GM13976 (cell line): ENCODE data around the gene AK8.

Experiments used
- DNase-seq: peaks from one replicate; pipeline ENCODE4 v3.0.0; 2012; ENCODE audit warnings: low spot score
- in situ Hi-C: fragments of 300-500 bp; cut with MboI; formaldehyde crosslinking; loops from one replicate; pipeline ENCODE4 v1.12.0; 2022; ENCODE audit warnings: low sequenced_read_pairs, mixed read lengths, inconsistent platforms; ENCODE audit not compliant: unreplicated experiment
- TF ChIP-seq, protein P1 (sequence below): IDR thresholded peaks from 2 replicates; pipeline ENCODE4 v1.5.1; 2012; ENCODE audit warnings: borderline replicate concordance, mild to moderate bottlenecking; ENCODE audit not compliant: insufficient read depth; ENCODE audit errors: extremely low read depth, missing control alignments, control extremely low read depth

AK8 gene

DNA sequence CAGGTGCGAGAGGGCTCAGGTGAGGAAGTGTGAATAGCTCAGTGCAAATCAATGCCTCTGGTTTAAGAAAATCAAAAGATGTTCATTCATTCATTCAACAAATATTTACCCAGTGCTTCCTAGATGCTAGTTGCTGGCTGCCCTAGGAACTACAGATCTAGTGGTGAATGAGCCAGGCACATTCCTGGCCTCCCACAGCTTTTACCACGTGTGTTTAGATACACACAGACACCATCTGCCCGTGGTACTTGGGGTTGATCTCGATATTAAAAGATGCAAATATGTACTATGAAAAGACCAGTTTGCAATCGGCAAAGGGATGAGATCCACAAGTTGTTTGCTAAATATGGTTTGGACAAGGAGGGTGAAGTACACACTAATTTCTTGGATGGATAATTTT lies 129.6 kb downstream of the AK8 start:
- in situ Hi-C loops = no loop called here
- TF ChIP-seq, protein P1, sequence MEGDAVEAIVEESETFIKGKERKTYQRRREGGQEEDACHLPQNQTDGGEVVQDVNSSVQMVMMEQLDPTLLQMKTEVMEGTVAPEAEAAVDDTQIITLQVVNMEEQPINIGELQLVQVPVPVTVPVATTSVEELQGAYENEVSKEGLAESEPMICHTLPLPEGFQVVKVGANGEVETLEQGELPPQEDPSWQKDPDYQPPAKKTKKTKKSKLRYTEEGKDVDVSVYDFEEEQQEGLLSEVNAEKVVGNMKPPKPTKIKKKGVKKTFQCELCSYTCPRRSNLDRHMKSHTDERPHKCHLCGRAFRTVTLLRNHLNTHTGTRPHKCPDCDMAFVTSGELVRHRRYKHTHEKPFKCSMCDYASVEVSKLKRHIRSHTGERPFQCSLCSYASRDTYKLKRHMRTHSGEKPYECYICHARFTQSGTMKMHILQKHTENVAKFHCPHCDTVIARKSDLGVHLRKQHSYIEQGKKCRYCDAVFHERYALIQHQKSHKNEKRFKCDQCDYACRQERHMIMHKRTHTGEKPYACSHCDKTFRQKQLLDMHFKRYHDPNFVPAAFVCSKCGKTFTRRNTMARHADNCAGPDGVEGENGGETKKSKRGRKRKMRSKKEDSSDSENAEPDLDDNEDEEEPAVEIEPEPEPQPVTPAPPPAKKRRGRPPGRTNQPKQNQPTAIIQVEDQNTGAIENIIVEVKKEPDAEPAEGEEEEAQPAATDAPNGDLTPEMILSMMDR = no peak
- DNase-seq = no peak

DNA sequence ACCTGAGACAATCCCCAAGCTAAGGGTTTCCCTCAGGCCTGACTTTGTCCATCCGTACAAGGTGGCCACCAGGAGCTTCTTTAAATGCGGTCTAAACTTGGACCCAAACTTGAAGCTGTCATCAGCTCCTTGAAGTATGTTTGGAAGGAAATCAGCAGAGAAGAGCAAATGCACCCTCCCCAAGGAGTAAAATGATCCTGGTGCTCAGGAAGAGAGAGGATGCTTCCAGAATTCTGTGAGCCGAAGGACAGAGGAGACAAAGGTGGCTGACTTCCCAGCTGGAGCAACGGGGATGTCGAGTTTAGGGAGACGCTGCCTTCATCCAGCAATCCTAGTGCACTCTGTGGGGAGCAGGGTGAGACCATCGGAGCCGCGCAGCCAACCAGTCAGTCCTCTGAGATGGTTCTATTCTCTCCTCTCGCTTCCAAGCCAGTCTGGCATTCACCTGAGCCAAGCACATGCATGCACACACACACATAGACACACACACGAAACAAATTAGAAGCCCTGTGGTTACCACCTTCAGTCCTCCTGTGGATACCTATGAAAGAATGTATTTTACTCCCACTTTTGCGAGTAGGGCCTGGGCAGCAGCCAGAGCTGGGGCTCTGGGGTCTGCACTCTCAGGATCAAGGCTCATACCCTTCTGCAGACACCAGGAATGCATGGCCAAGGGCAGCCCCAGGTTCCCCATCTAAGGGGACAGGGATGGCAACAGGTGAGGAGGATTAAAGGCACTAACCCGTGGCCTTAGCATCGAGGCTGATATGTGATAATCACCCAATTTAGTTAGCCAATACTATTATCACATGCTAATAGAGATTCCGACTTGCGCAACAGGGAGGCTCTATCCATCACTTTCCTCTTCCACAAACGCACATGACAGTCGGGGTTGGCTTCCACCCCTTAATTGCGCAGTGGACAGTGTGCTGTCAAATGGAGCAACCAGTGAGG lies 132.1 kb downstream of the AK8 start:
- TF ChIP-seq, protein P1 = no peak
- in situ Hi-C loops = no loop called here
- no peak for DNase-seq

DNA sequence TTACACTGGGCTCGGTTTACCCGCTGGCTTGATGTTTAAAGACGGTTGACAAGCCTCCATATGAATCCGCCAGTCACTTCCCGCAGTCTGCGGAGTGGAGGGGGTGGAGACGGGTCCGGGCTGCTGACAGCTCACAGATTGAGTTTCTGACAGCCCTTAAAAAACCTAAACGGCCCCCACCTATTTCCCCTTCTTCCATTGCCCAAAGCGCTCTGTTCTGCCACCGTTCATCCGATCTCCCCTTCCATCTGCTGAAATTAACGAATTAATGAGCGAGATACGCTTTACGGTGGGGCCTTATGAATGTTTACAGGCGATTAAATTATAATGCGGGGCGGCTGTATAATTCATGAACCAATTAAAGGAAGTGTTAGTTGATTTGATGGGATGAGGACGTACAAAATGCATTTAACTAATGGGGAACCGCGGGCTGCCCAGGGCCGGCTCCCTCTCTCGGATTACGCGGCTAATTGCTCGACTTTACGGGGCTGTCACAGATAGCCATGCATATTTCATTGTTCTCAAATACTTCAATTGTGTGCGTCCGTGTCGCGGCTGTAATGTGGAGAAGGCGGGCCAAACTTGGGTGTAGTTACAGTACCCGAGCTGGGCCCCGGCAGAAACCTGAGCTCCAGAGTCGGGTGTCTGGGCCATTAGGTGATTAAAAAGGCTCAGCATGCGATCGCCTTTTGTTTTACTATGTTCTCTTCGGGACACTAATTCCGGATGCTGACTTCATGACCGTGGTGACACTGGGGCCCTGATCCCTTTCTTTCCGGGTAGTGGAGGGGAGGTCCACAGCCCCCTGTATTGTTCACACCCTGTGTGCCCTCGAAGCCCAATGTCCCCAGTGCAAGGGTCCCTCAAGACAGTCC lies 133.0 kb downstream of the AK8 start:
- DNase-seq = no peak
- in situ Hi-C loops = no loop called here
- TF ChIP-seq, protein P1 = no peak

DNA sequence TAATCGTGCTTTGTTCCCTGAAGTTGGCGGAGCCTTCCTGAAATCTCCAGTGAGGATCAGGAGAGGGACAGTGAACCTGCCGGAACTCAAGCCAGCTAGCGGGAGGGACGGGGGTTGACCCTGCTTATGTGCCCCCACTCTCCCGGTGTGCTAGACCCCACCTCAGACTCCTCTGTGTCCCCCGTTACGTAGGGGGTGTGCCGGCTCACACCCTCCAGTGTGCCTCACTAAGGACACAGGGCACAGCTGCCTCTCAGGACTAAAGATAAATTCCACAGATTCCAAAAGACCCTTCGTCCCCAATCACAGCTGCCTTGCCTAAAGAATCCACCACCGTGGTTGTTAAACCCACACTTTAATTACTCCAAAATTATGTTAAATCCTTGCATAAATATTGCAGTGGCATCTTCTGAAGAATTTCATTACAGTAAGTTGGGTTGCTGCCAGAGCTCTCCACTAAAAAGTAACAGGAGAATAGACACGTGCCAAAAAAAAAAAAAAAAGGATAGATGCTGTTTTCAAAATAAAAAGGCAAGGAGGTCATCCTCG lies 134.1 kb downstream of the AK8 start:
- DNase-seq = no peak
- in situ Hi-C loops = no loop called here
- TF ChIP-seq, protein P1 = no peak

DNA sequence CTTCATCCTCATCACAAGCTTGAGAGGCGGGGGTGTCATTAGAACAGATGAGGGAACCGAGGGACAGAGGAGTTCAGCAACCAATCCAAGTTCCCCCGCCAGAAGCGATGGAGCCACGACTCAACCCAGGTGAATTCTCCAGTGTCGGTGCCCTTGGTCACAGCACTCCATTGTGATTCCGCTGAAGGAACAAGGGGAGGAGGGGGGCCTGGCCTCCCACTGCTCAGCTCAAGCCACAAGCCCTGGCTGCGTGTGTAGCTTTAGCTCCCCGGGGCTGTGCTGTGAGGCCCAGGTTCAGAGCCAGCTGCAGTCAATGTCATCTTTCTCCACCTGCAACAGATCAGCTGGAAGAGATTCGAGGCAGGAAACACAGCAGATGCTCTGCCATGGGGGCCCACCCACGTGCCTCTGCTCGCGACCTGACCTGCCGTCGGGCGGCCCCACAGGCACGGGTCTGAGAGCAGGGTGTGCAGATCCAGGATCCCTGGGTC lies 135.2 kb downstream of the AK8 start:
- no peak for DNase-seq
- TF ChIP-seq, protein P1 = no peak
- in situ Hi-C loops = no loop called here
